ENCODE results near the gene SOX18. TPM values are rescaled to one million over a fixed set of nuclear protein-coding genes. Genes with fewer than 3 reads are reported as not detected.
A peak's percentile ranks its signal among the peaks of the same experiment; 100 is the strongest.

SOX18 gene
- total and polyA plus RNA-seq, 2 of the 13 experiments (the other 11 are each of a cell fraction or from before 2014, with no cell fraction given) = 1.6 to 1.9 TPM

GRCh38 chr20:64023361-64024140 is 25.9 kb downstream of the SOX18 start (continued):
- TF ChIP-seq ZNF512 (CRISPR knock-in tag; IDR thresholded peaks at IDR 0.05) (no peak), AHR (CRISPR knock-in tag; IDR thresholded peaks at IDR 0.05) (peak; percentile 91; the same call in 1 of the 2 replicates), ZNF615 (CRISPR knock-in tag; IDR thresholded peaks at IDR 0.05; ENCODE audit: borderline replicate concordance) (peak; percentile 74; the same call in 1 of the 2 replicates), ZNF136 (CRISPR knock-in tag; IDR thresholded peaks at IDR 0.05; ENCODE audit: low read depth) (0 out of 2 replicates have a peak, but pooled peaks have one; percentile 5), ERF (CRISPR knock-in tag; IDR thresholded peaks at IDR 0.05) (0 out of 2 replicates have a peak, but pooled peaks have one; percentile 6), EEA1 (CRISPR knock-in tag; IDR thresholded peaks at IDR 0.05; ENCODE audit: borderline replicate concordance) (0 out of 2 replicates have a peak, but pooled peaks have one; percentile 19), ZNF552 (CRISPR knock-in tag; IDR thresholded peaks at IDR 0.05; ENCODE audit: borderline replicate concordance) (peak; percentile 47; the same call in 1 of the 2 replicates), FOXA1 (IDR thresholded peaks at IDR 0.05) (no peak), FOXA1 (CRISPR knock-in tag; IDR thresholded peaks at IDR 0.05) (peak; percentile 16; the same call in 1 of the 2 replicates), KMT2A (CRISPR knock-in tag; IDR thresholded peaks at IDR 0.05) (no peak; the same call in 1 of the 2 replicates), RARA (CRISPR knock-in tag; IDR thresholded peaks at IDR 0.05) (peak; percentile 90), KDM5B (CRISPR knock-in tag; IDR thresholded peaks at IDR 0.05; ENCODE audit: borderline replicate concordance) (peak; percentile 88), NR2C2 (CRISPR knock-in tag; IDR thresholded peaks at IDR 0.05; ENCODE audit: borderline replicate concordance) (0 out of 2 replicates have a peak, but pooled peaks have one; percentile 47), NRL (CRISPR knock-in tag; IDR thresholded peaks at IDR 0.05; ENCODE audit: borderline replicate concordance) (peak; percentile 96), RBAK (CRISPR knock-in tag; IDR thresholded peaks at IDR 0.05) (peak; percentile 35; the same call in 1 of the 2 replicates), HMGXB4 (CRISPR knock-in tag; IDR thresholded peaks at IDR 0.05; ENCODE audit: borderline replicate concordance in 1 of 2, low read depth in 1 of 2) (0 out of 4 replicates have a peak, but pooled peaks of 1 of the 2 experiments have one; percentile 3), SALL2 (CRISPR knock-in tag; IDR thresholded peaks at IDR 0.05) (peak; percentile 76; the same call in 1 of the 2 replicates), MYC (CRISPR knock-in tag; IDR thresholded peaks at IDR 0.05; ENCODE audit: borderline replicate concordance) (peak; percentile 37; the same call in 1 of the 2 replicates), RFXAP (CRISPR knock-in tag; IDR thresholded peaks at IDR 0.05; ENCODE audit: borderline replicate concordance) (peak; percentile 52; the same call in 1 of the 2 replicates), BRD4 (CRISPR knock-in tag; IDR thresholded peaks at IDR 0.05) (peak; percentile 69), ZNF224 (CRISPR knock-in tag; IDR thresholded peaks at IDR 0.05) (peak; percentile 63; the same call in 1 of the 2 replicates), ZNF616 (CRISPR knock-in tag; IDR thresholded peaks at IDR 0.05; ENCODE audit: low read depth) (no peak), AGO2 (optimal IDR thresholded peaks at IDR 0.05; ENCODE audit: low read depth, low read length) (peak; percentile 71), BCL6 (CRISPR knock-in tag; IDR thresholded peaks at IDR 0.05) (peak; percentile 55; the same call in 1 of the 2 replicates), EED (CRISPR knock-in tag; IDR thresholded peaks at IDR 0.05) (no peak), DNMT1 (CRISPR knock-in tag; IDR thresholded peaks at IDR 0.05) (peak; percentile 80)

All from HepG2 (cell line).